Lung microvascular endothelial cell (primary cell): ENCODE results near the gene F2RL3. TPM values are rescaled to one million over a fixed set of nuclear protein-coding genes. Genes with fewer than 3 reads are reported as not detected.

ENCODE experiments used
- DNase-seq, 2 donors: peaks; one replicate each; pipeline versions ENCODE4 v3.0.0 to v3.0.0-alpha.2; 2010; ENCODE audit warnings: low read depth in 2 of 2
- total RNA-seq: library from RNA; depleted of rRNA; stranded (reverse); fragments of >200 nt; gene quantifications from 2 replicates; pipeline ENCODE4 v1.2.1, GENCODE V29; 2014

The F2RL3 gene
- total RNA-seq: 3.7 and 30.6 TPM in 2 replicates

GRCh38 chr19:16888629-16889365, at the start of gene F2RL3:
F2RL3 (plus strand) TSS chr19:16888999; CDS start chr19:16889190, 191 bp downstream.
- peak; percentile 83 to 94 for DNase-seq

GRCh38 chr19:16841391-16841926, 47.3 kb upstream of the F2RL3 start:
- no peak for DNase-seq

DNA sequence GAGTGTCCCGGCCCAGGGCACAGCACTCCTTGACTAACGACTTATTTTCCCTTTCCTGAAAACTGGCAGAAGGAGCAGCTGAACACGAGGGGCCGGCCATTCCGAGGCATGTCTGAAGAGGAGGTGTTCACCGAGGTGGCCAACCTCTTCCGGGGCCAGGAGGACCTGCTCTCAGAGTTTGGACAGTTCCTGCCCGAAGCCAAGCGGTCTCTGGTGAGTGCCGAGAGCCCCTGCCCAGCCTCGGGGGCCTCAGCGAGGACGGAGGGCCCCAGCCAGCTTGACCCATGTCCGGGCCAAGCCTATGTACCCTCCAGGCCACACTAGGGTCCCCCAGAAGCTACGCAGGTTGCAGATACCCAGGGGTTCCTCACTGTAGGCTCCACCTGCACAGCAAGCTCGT, 41.9 kb upstream of the F2RL3 start:
- no peak for DNase-seq

- DNase-seq: no peak
Observed at GRCh38 chr19:16847430-16847829, 41.4 kb upstream of the F2RL3 start.

DNA sequence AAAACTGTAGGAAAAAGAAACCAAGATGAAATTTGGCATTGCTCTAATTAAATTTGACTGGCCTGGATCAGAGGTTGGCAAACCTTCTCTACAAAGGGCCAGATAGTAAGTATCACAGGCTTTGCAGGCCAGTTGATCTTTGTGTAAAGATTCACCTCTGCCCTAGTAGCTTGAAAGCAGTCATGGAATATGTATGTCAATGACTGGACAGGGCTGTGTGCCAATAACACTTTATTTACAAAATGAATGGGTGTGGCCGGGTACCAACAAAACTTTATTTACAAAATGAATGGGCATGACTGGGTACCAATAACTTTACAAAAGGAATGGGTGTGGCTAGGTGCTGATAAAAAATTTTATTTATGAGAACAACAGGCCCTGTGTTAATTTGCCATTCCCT, 39.6 kb upstream of the F2RL3 start:
- peak in 1 of 2 donors; percentile 42 for DNase-seq

DNA sequence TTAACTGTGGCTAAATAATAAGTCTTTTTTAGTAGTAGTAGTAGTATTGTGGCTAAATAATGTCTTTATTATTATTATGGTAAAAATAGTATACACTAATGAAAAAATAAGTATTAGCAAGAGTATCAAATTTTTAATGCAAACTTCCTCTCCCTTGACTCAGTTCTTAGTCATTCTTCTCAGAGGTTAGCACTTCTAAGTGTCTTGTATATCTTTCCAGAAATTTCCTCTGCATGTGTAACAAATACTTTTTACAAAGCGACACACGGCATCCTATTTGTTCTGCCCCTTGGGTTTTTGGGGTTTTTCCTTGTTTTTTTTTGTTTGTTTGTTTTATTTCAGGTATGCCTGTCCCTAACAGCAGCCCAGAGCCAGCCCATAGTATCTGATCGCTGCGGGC, 38.7 kb upstream of the F2RL3 start:
- DNase-seq: no peak

DNA sequence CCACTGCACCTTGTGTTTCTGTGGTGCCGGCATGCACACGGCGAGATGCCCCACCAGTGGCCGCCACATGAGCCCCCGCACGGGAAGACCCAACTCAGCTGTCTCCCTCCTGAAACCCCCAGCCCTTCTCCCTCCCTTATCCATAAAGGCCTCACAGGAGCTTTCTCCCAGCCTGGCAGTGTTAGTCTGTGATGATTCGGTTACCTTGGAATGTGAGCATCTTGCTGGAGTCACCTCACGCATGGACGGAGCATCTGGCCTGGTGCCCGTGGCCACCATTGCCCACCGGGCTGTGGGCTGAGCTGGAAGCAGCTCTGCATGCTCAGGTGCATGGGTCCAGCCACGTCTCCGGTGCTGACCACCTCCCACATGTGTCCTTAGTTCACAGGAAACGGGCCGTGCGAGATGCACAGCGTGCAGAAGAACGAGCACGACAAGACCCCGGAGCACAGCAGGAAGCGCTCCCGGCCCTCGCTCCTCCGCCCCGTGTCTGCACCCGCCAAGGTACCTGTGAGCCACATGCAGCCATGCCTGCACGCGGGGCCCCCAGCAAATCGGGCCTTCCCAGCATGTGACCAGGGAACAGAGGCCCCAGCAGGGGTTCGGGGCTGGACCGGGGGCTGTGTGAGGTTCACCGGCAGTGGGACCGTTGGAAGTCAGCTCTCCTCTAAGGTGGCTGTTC, 37.6 kb upstream of the F2RL3 start:
- DNase-seq: no peak

- DNase-seq: no peak
Observed at GRCh38 chr19:16853066-16853465, 35.7 kb upstream of the F2RL3 start.

DNA sequence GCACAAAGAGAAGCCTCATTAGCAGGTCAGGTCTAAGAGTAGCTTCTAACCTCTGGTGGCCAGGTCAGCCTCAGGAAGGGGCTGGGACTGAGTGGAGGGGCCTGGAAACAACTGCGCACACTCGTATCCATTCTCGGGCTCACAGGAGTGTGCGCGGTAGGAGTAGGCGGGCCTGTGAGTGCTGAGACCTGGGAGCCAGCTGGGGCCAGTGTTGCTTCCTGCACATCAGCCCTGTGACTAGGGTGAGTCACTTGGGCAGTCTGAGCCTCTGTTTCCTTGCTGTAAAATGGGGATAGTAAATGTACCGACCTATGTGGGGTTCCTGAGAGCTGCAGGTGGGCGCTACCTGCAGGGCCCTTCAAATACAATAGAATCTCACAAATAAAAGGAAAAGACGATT, 32.7 kb upstream of the F2RL3 start:
- peak; percentile 27 to 50 for DNase-seq

GRCh38 chr19:16859626-16860025, 29.2 kb upstream of the F2RL3 start:
- no peak for DNase-seq

- DNase-seq: no peak
Observed at GRCh38 chr19:16860118-16860517, 28.7 kb upstream of the F2RL3 start.

- DNase-seq: no peak
Observed at GRCh38 chr19:16861011-16861410, 27.8 kb upstream of the F2RL3 start.

DNA sequence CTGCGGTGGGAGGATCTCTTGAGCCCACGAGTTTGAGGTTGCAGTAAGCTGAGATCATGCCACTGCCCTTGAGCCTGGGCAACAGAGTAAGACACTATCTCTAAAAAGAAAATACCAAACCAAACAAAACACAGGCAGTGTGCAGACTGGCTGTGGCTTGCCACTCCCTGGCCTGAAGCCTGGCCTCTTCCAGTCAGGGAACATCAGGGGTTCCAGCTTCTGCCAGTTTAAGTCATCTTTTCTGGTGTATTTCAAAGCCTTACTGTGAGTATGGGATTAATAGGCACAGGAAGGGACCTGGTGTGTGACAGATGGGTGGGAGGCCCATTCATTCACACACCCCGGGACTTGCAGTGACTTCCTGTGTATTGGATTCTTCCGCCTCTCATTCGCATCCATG, 27.0 kb upstream of the F2RL3 start:
- no peak for DNase-seq

GRCh38 chr19:16862826-16863415, 25.9 kb upstream of the F2RL3 start:
- DNase-seq: no peak

DNA sequence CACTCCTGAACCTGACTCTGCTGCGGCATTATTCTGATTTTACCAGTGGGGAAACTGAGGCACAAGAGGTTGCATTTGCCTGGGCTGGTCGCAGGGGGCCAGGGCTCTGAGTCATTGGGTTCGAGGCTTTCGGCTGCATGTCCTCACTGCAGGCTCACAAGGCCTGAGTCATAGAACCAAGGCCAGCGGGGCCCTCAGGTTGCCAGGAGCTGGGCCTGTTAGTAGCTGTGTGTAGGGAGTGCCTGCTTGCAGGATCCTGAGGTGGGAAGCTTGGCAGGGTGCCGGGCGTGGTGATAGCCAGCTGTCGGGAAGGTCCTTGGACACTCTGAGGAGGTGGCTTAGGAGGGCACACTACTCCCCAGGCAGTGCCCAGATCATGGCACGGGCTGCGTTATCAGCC, 21.6 kb upstream of the F2RL3 start:
- DNase-seq: no peak

DNA sequence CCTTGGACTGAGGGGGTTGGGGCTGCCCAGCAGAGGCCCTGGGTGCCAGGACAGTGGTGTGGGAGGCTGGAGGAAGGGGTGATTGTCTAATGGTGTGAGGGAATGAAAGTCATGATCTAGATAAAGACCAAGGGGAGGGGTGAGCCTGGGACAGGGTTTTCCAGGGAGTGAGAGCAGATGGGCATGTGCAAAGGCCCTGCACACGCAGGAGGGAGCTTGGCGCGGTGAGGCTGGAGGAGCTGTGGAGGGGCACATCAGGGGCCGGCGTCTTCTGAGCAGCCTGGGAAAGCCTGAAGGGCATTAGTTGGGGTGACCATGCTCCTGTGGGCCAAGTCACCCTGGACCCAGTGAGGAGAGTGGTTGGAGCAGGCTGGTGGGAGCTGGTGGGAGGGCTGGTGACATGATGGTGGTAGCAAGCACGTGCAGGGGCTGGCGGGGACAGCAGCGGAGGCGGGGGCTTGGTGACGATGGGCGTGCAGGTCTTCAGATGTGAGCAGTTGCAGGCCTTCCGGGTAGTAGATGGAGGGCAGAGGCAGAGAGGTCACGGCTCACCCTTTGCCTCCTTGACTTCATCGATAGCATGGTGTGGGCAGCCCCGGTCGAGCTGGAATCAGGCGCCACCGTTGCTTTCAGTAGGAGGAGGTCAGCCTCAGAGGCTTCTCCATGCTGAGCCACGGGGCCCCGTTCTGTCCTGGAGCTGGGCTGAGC, 20.2 kb upstream of the F2RL3 start:
- no peak for DNase-seq

- no peak for DNase-seq
Observed at GRCh38 chr19:16869331-16869972, 19.3 kb upstream of the F2RL3 start.

- DNase-seq: peak; percentile 92 to 96
Observed at GRCh38 chr19:16871871-16872270, 16.9 kb upstream of the F2RL3 start.

- DNase-seq: no peak
Observed at GRCh38 chr19:16872728-16873127, 16.1 kb upstream of the F2RL3 start.

DNA sequence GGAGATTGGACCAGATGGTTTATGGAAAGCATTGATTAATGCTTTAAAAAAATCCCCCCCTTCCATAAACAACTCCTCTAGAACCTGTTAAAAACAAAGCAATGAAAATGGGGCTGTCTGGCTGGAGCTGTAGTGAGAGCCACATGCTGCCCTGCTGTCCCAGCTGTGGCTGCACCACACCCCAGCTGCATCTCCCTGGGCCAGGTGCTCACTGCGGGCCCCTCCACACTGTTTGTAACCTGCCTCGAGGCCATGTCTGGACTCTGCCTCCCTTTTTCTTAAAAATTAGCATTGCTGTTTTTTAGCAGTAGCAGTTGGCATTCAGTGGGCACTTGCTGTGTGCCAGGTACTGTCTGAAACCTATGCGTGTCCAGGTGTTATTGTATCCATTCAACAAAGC, 15.2 kb upstream of the F2RL3 start:
- DNase-seq: no peak

- peak in 1 of 2 donors; percentile 29 for DNase-seq
Observed at GRCh38 chr19:16874250-16874977, 14.4 kb upstream of the F2RL3 start.
